SU-DHL-6 (cell line): ENCODE measurements around the gene RAMACL.

ENCODE experiments used
- H2AFZ ChIP-seq: fragments of 200-600 bp; sonication (generic); 2 replicates; pipeline ENCODE4 v1.6.1; 2014; ENCODE audit warnings: low read depth, mild to moderate bottlenecking, moderate library complexity, mixed read lengths, antibody characterized with exemption, low read length; ENCODE audit not compliant: severe bottlenecking
- H3F3A ChIP-seq: fragments of 200-600 bp; shearing (Covaris generic); 2 replicates; pipeline ENCODE4 v1.6.0; 2016; ENCODE audit warnings: antibody characterized with exemption, mild to moderate bottlenecking; ENCODE audit not compliant: insufficient read depth
- H3K27ac ChIP-seq: fragments of 200-600 bp; sonication (generic); 2 replicates; pipeline ENCODE4 v1.5.1; 2016; ENCODE audit warnings: low read depth, mild to moderate bottlenecking, low read length, moderate library complexity, mixed read lengths
- H3K27me3 ChIP-seq: fragments of 200-600 bp; sonication (generic), shearing (Covaris generic); 2 replicates; pipeline ENCODE4 v1.6.0; 2014; ENCODE audit warnings: mild to moderate bottlenecking, low read length
- H3K36me3 ChIP-seq: fragments of 200-600 bp; sonication (generic); 2 replicates; pipeline ENCODE4 v1.6.1; 2014; ENCODE audit warnings: mild to moderate bottlenecking, low read length, mixed read lengths
- H3K4me2 ChIP-seq: fragments of 300-600, 200-600 bp; shearing (Covaris generic), sonication (generic); 2 replicates; pipeline ENCODE4 v1.6.0; 2014; ENCODE audit warnings: low read length, low read depth, mild to moderate bottlenecking; ENCODE audit not compliant: poor library complexity, severe bottlenecking
- H3K4me3 ChIP-seq: fragments of 200-600 bp; sonication (generic); 2 replicates; pipeline ENCODE4 v1.5.1; 2014; ENCODE audit warnings: antibody characterized with exemption, low read length, mild to moderate bottlenecking, mixed read lengths; ENCODE audit not compliant: insufficient read depth, poor library complexity, severe bottlenecking
- H3K79me2 ChIP-seq: fragments of 200-600 bp; sonication (generic); 2 replicates; pipeline ENCODE4 v1.6.1; 2014; ENCODE audit warnings: mild to moderate bottlenecking, low read length, moderate library complexity; ENCODE audit not compliant: insufficient read depth
- H3K9ac ChIP-seq: fragments of 200-600 bp; sonication (generic); 2 replicates; pipeline ENCODE4 v1.7.0; 2014; ENCODE audit warnings: mild to moderate bottlenecking, low read length
- H3K9me2 ChIP-seq: fragments of 200-600 bp; sonication (generic); replicated peaks from 2 replicates; pipeline ENCODE4 v1.6.1; 2014; ENCODE audit warnings: low read length; ENCODE audit not compliant: insufficient read depth
- H3K9me3 ChIP-seq: fragments of 200-600 bp; sonication (generic); 2 replicates; pipeline ENCODE4 v1.6.1; 2014; ENCODE audit warnings: low read length, mixed read lengths; ENCODE audit not compliant: insufficient read depth
- H4K20me1 ChIP-seq: fragments of 200-600 bp; sonication (generic); 2 replicates; pipeline ENCODE4 v1.6.1; 2014; ENCODE audit warnings: low read depth, mild to moderate bottlenecking, antibody characterized with exemption, low read length, moderate library complexity, mixed read lengths
- EZH2phosphoT487 ChIP-seq: fragments of 200-600 bp; sonication (generic), shearing (Covaris generic); conservative IDR thresholded peaks from 2 replicates; pipeline ENCODE4 v1.6.1; 2018; ENCODE audit warnings: mild to moderate bottlenecking, antibody characterized with exemption, low read length, moderate library complexity, mixed read lengths
- TF ChIP-seq, protein P1 (sequence below): fragments of 200-600 bp; sonication (generic); IDR thresholded peaks from one replicate; pipeline ENCODE4 v1.5.1; 2017; ENCODE audit warnings: antibody characterized with exemption, mild to moderate bottlenecking, low read length, moderate library complexity; ENCODE audit not compliant: insufficient read depth, poor library complexity, severe bottlenecking

The RAMACL gene

GRCh38 chr6:166598441-166599138, 12.1 kb upstream of the RAMACL start:
- no peak overlapping the region for H3K9ac ChIP-seq
- H3K9me3 ChIP-seq, result no peaks in the 10 kb centered on the region
- H3K79me2 ChIP-seq, result no peaks in the 10 kb centered on the region
- no peak overlapping the region for H3K4me3 ChIP-seq
- no peak overlapping the region for H3K4me2 ChIP-seq
- H3K27ac ChIP-seq, result no peak overlapping the region
- H4K20me1 ChIP-seq, result no peaks in the 10 kb centered on the region
- H3K27me3 ChIP-seq, result no peaks in the 10 kb centered on the region
- H3K36me3 ChIP-seq, result no peaks in the 10 kb centered on the region
- TF ChIP-seq, protein P1, sequence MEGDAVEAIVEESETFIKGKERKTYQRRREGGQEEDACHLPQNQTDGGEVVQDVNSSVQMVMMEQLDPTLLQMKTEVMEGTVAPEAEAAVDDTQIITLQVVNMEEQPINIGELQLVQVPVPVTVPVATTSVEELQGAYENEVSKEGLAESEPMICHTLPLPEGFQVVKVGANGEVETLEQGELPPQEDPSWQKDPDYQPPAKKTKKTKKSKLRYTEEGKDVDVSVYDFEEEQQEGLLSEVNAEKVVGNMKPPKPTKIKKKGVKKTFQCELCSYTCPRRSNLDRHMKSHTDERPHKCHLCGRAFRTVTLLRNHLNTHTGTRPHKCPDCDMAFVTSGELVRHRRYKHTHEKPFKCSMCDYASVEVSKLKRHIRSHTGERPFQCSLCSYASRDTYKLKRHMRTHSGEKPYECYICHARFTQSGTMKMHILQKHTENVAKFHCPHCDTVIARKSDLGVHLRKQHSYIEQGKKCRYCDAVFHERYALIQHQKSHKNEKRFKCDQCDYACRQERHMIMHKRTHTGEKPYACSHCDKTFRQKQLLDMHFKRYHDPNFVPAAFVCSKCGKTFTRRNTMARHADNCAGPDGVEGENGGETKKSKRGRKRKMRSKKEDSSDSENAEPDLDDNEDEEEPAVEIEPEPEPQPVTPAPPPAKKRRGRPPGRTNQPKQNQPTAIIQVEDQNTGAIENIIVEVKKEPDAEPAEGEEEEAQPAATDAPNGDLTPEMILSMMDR, result no peak
- no peak for TF ChIP-seq EZH2phosphoT487
- H2AFZ ChIP-seq, result no peak overlapping the region
- no peaks in the 10 kb centered on the region for H3F3A ChIP-seq
- no peaks in the 10 kb centered on the region for H3K9me2 ChIP-seq

- no peak for TF ChIP-seq EZH2phosphoT487
- TF ChIP-seq, protein P1, result no peak
- Histone ChIP-seq H2AFZ (no peak overlapping the region), H3F3A (no peaks in the 10 kb centered on the region), H3K4me2 (no peak overlapping the region), H3K9me2 (no peaks in the 10 kb centered on the region), H3K9me3 (no peaks in the 10 kb centered on the region), H4K20me1 (no peaks in the 10 kb centered on the region), H3K27ac (no peak overlapping the region), H3K9ac (no peak overlapping the region), H3K36me3 (no peaks in the 10 kb centered on the region), H3K27me3 (no peaks in the 10 kb centered on the region), H3K79me2 (no peaks in the 10 kb centered on the region), H3K4me3 (no peak overlapping the region)
Observed at GRCh38 chr6:166597711-166598440, 11.4 kb upstream of the RAMACL start.

DNA sequence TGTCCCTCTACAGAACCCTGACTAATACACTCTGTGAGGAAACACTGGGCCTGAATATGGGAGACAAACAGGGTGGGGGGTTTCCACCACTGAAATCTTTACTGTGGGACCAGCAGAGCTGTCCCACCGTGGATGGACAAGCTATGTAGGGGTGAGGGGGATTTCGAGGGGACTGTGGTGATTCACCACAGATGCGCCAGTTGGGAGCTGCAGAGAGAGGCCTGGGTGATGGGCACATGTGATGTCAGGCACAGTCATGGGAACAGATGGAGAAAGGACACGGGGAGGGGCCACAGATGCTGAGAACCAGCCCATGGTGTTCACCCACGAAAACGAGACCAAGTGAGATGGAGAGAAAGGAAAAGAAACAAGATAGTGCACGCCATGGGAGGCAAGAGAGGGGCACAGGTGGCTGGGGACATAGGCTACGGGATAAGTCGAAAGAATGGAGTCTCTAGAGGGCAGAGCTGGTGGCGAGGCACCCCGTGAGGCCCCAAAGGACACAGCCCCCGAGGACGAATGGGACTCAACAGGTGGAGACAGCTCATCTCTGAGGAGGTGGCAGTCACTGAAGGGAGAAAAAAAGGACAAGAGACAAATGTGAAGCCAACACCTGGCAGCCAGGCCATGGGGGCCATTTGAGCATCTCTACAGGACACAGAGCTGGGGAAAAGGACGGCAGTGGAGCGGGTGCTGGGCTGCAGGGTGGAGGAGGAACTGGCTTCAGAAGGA, 10.5 kb upstream of the RAMACL start:
- Histone ChIP-seq H3F3A (no peaks in the 10 kb centered on the region), H4K20me1 (no peaks in the 10 kb centered on the region), H3K79me2 (no peaks in the 10 kb centered on the region), H3K4me3 (no peak overlapping the region), H3K9me2 (no peaks in the 10 kb centered on the region), H3K9ac (no peak overlapping the region), H3K27me3 (no peaks in the 10 kb centered on the region), H3K9me3 (no peaks in the 10 kb centered on the region), H3K36me3 (no peaks in the 10 kb centered on the region), H3K4me2 (no peak overlapping the region), H2AFZ (no peak overlapping the region), H3K27ac (no peak overlapping the region)
- TF ChIP-seq EZH2phosphoT487, result no peak
- TF ChIP-seq, protein P1, result no peak
